HepG2 (cell line): ENCODE measurements around the gene DUSP8.

ENCODE experiments used
- FLYWCH1 ChIP-seq: sonication (generic); formaldehyde crosslinking; IDR thresholded peaks from 2 replicates; pipeline ENCODE4 v1.8.1; 2023; ENCODE audit warnings: mild to moderate bottlenecking, missing genetic modification reagents
- KAT8 ChIP-seq: IDR thresholded peaks from 2 replicates; pipeline ENCODE4 v1.6.1; 2016; ENCODE audit warnings: missing genetic modification reagents, missing compliant biosample characterization
- NCOA5 ChIP-seq: sonication (generic); formaldehyde crosslinking; IDR thresholded peaks from 2 replicates; pipeline ENCODE4 v1.4.0; 2020; ENCODE audit warnings: missing genetic modification reagents
- TF ChIP-seq, protein P1 (sequence below), 2 experiments: sonication (generic) in 1 of 2; formaldehyde crosslinking in 1 of 2; IDR thresholded peaks; 2 replicates each; pipeline versions ENCODE4 v1.5.1 to v1.6.1; 2011 to 2020; ENCODE audit warnings: borderline replicate concordance in 1 of 2, low read depth in 1 of 2, low read length in 1 of 2, mild to moderate bottlenecking in 1 of 2, missing genetic modification reagents in 1 of 2, moderate library complexity in 1 of 2
- TF ChIP-seq, protein P2 (sequence below): sonication (generic); formaldehyde crosslinking; IDR thresholded peaks from 2 replicates; pipeline ENCODE4 v1.5.0; 2020; ENCODE audit warnings: mild to moderate bottlenecking, missing genetic modification reagents
- TF ChIP-seq, protein P3 (sequence below): IDR thresholded peaks from 2 replicates; pipeline ENCODE4 v1.6.1; 2012; ENCODE audit warnings: inconsistent platforms

DNA sequence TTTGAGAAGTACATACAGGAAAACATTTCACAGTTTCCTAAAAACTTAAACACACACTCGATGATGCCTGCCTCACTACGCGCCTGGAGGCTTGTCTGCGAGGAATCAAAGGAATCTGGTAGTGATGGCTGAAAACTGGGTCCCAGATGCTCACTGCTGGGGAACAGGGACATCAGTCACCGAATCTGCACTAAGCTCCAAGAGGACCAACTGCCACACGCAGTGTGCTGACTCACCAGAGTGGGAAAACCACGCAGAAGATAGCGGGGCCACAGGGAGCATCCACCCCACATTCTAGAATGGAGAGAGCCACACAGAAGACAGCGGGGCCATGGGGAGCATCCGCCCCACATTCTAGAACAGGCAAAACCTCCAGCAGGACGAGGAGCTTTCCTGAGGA, 61.1 kb downstream of the DUSP8 start:
- no peak for TF ChIP-seq FLYWCH1 (CRISPR knock-in tag)
- TF ChIP-seq NCOA5 (CRISPR knock-in tag), result no peak
- TF ChIP-seq, protein P1, sequence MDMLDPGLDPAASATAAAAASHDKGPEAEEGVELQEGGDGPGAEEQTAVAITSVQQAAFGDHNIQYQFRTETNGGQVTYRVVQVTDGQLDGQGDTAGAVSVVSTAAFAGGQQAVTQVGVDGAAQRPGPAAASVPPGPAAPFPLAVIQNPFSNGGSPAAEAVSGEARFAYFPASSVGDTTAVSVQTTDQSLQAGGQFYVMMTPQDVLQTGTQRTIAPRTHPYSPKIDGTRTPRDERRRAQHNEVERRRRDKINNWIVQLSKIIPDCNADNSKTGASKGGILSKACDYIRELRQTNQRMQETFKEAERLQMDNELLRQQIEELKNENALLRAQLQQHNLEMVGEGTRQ (IDR thresholded peaks at IDR 0.05; ENCODE audit: low read depth, low read length), result no peak
- TF ChIP-seq, protein P1 (CRISPR knock-in tag; IDR thresholded peaks at IDR 0.05; ENCODE audit: borderline replicate concordance), result no peak
- TF ChIP-seq, protein P2, sequence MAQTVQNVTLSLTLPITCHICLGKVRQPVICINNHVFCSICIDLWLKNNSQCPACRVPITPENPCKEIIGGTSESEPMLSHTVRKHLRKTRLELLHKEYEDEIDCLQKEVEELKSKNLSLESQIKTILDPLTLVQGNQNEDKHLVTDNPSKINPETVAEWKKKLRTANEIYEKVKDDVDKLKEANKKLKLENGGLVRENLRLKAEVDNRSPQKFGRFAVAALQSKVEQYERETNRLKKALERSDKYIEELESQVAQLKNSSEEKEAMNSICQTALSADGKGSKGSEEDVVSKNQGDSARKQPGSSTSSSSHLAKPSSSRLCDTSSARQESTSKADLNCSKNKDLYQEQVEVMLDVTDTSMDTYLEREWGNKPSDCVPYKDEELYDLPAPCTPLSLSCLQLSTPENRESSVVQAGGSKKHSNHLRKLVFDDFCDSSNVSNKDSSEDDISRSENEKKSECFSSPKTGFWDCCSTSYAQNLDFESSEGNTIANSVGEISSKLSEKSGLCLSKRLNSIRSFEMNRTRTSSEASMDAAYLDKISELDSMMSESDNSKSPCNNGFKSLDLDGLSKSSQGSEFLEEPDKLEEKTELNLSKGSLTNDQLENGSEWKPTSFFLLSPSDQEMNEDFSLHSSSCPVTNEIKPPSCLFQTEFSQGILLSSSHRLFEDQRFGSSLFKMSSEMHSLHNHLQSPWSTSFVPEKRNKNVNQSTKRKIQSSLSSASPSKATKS, result no peak
- no peak for TF ChIP-seq KAT8
- TF ChIP-seq, protein P3, sequence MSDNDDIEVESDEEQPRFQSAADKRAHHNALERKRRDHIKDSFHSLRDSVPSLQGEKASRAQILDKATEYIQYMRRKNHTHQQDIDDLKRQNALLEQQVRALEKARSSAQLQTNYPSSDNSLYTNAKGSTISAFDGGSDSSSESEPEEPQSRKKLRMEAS, result no peak
